ENCODE measurements around the gene CLEC2L.

DNA sequence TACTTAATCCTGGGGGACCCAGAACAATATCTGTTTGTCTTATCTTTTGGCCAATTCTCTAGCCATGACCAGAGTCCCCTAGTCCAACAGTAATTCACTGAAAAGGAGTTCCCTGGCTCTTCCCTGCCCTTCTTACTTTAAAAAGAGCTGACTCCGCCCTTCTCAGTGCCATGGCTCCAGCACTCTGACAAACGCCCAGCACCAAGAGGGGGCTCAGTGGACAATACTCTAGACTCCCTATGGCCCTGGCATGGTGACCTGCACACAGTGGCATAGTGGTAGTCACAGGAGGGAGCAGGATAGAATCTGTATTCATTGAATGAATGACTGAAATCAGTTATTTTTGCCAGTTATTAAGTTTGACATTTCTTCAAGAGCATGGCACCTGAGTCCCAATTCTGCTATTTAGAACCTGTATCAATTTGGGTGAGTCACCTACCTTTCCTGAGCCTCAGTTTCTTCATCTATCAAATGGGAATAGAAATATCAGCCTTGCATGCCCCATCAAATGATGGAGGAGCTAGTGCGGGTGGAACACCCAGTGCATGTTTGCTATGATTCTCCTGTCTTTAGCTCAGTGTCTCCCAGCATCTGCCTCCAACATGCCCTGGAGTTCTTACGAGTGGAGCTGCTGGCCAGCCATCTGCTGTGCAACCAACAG lies 69.4 kb downstream of the CLEC2L start:
- TF ChIP-seq, protein P1, sequence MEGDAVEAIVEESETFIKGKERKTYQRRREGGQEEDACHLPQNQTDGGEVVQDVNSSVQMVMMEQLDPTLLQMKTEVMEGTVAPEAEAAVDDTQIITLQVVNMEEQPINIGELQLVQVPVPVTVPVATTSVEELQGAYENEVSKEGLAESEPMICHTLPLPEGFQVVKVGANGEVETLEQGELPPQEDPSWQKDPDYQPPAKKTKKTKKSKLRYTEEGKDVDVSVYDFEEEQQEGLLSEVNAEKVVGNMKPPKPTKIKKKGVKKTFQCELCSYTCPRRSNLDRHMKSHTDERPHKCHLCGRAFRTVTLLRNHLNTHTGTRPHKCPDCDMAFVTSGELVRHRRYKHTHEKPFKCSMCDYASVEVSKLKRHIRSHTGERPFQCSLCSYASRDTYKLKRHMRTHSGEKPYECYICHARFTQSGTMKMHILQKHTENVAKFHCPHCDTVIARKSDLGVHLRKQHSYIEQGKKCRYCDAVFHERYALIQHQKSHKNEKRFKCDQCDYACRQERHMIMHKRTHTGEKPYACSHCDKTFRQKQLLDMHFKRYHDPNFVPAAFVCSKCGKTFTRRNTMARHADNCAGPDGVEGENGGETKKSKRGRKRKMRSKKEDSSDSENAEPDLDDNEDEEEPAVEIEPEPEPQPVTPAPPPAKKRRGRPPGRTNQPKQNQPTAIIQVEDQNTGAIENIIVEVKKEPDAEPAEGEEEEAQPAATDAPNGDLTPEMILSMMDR (optimal IDR thresholded peaks at IDR 0.05 in 1 of 3, IDR thresholded peaks at IDR 0.05 in 1 of 3, conservative IDR thresholded peaks at IDR 0.05 in 1 of 3; ENCODE audit: extremely low read depth in 1 of 3, insufficient read depth in 2 of 3, low read length in 3 of 3), result no peak
- no peak for TF ChIP-seq EZH2 (IDR thresholded peaks at IDR 0.05; ENCODE audit: low read length)

All from keratinocyte (primary cell).